Breast epithelium (tissue), 4 donors: ENCODE results near the gene LYPLAL1. TPM values are rescaled to one million over a fixed set of nuclear protein-coding genes. Genes with fewer than 3 reads are reported as not detected.

Experiments
- DNase-seq, 2 donors: peaks; one replicate each; pipeline ENCODE4 v3.0.0-alpha.2; 2019; ENCODE audit warnings: low spot score in 2 of 2
- H3K27ac ChIP-seq, 2 donors: fragments of 200-600 bp; sonication (generic) in 1 of 2; one replicate each; pipeline ENCODE4 v1.5.1; 2016 to 2019; ENCODE audit warnings: mild to moderate bottlenecking in 1 of 2
- H3K27me3 ChIP-seq, 2 donors: fragments of 200-600 bp; sonication (generic) in 1 of 2; one replicate each; pipeline versions ENCODE4 v1.5.1 to v1.6.0; 2017 to 2019; ENCODE audit warnings: control low read depth in 1 of 2, mild to moderate bottlenecking in 1 of 2
- H3K36me3 ChIP-seq: fragments of 200-600 bp; one replicate; pipeline ENCODE4 v1.5.1; 2019
- H3K4me1 ChIP-seq, 2 donors: fragments of 200-600 bp; sonication (generic); one replicate each; pipeline ENCODE4 v1.5.1; 2016 to 2019; ENCODE audit warnings: control low read depth in 1 of 2
- H3K4me3 ChIP-seq, 3 donors: fragments of 200-600 bp; sonication (generic); 1 replicate in 2 of 3; 2 replicates in 1 of 3; pipeline ENCODE4 v1.5.1; 2016 to 2019; ENCODE audit warnings: mild to moderate bottlenecking in 3 of 3, moderate library complexity in 2 of 3
- H3K9me3 ChIP-seq, 2 donors: fragments of 200-600 bp; sonication (generic) in 1 of 2; one replicate each; pipeline ENCODE4 v1.5.1; 2016 to 2019; ENCODE audit warnings: control low read depth in 1 of 2
- CTCF ChIP-seq, 3 donors: fragments of 450-650 bp; IDR thresholded peaks; one replicate each; pipeline ENCODE4 v1.5.1; 2016 to 2017; ENCODE audit warnings: antibody characterized with exemption in 3 of 3, mild to moderate bottlenecking in 3 of 3, moderate library complexity in 3 of 3
- POLR2A ChIP-seq: fragments of 450-650 bp; IDR thresholded peaks from one replicate; pipeline ENCODE4 v1.6.1; 2016; ENCODE audit warnings: antibody characterized with exemption, mild to moderate bottlenecking, moderate library complexity
- POLR2AphosphoS5 ChIP-seq, 3 donors: sonication (generic); formaldehyde crosslinking; IDR thresholded peaks; one replicate each; pipeline ENCODE4 v1.6.1; 2017; ENCODE audit warnings: antibody characterized with exemption in 3 of 3
- intact Hi-C: fragments of 100-400 bp; cut with DNase I; formaldehyde crosslinking; loops from one replicate; pipeline ENCODE4 v1.15.1; 2023; ENCODE audit warnings: low total_unique reads
- total RNA-seq, 3 donors: library from RNA; depleted of rRNA; stranded (reverse); fragments of >200 nt; gene quantifications; one replicate each; pipeline ENCODE4 v1.1.0, GENCODE V29; 2016

Gene LYPLAL1
- total RNA-seq, 3 donors from 2014 or later: 21.0 to 40.0 (median 29.9) TPM

GRCh38 chr1:219173434-219173757, 282 bp upstream of the LYPLAL1 start:
- H3K4me1 ChIP-seq: peaks cover 0 to 9% of the 10 kb centered on the region in 2 donors
- H3K36me3 ChIP-seq: no peaks in the 10 kb centered on the region
- TF ChIP-seq CTCF (IDR thresholded peaks at IDR 0.05) (no peak), POLR2A (no peak), POLR2AphosphoS5 (IDR thresholded peaks at IDR 0.05) (no peak)
- H3K27me3 ChIP-seq: no peaks in the 10 kb centered on the region
- peak overlapping the region; percentile 73 to 87 (median 77) for H3K4me3 ChIP-seq
- H3K27ac ChIP-seq: peak overlapping the region; percentile 92
- intact Hi-C loops: no loop called here
- no peak for DNase-seq
- H3K9me3 ChIP-seq: no peaks in the 10 kb centered on the region

GRCh38 chr1:219174460-219175211, 958 bp downstream of the LYPLAL1 start:
- Histone ChIP-seq H3K27me3 (no peaks in the 10 kb centered on the region), H3K36me3 (no peaks in the 10 kb centered on the region), H3K4me3 (peak overlapping the region; percentile 73 to 87 (median 77)), H3K27ac (peak overlapping the region; percentile 92), H3K4me1 (peaks cover 0 to 9% of the 10 kb centered on the region in 2 donors), H3K9me3 (no peaks in the 10 kb centered on the region)
- intact Hi-C loops: no loop called here
- DNase-seq: peak in 1 of 2 donors; percentile 24
- TF ChIP-seq POLR2AphosphoS5 (IDR thresholded peaks at IDR 0.05) (no peak), CTCF (IDR thresholded peaks at IDR 0.05) (no peak), POLR2A (no peak)

- TF ChIP-seq CTCF (IDR thresholded peaks at IDR 0.05) (no peak), POLR2A (no peak), POLR2AphosphoS5 (IDR thresholded peaks at IDR 0.05) (no peak)
- DNase-seq: no peak
- Histone ChIP-seq H3K36me3 (no peaks in the 10 kb centered on the region), H3K4me3 (peak overlapping the region; percentile 73 to 87 (median 77)), H3K9me3 (no peaks in the 10 kb centered on the region), H3K27ac (peak overlapping the region; percentile 92), H3K27me3 (no peaks in the 10 kb centered on the region), H3K4me1 (peaks cover 0 to 9% of the 10 kb centered on the region in 2 donors)
- intact Hi-C loops: no loop called here
Measured at GRCh38 chr1:219175212-219175564, 1.5 kb downstream of the LYPLAL1 start.

GRCh38 chr1:219176168-219176567, 2.5 kb downstream of the LYPLAL1 start:
- Histone ChIP-seq H3K4me3 (no peak overlapping the region), H3K36me3 (no peaks in the 10 kb centered on the region), H3K27ac (peak overlapping the region in 1 of 2 donors; percentile 92), H3K9me3 (no peaks in the 10 kb centered on the region), H3K27me3 (no peaks in the 10 kb centered on the region), H3K4me1 (peaks cover 0 to 9% of the 10 kb centered on the region in 2 donors)
- no peak for TF ChIP-seq POLR2AphosphoS5 (IDR thresholded peaks at IDR 0.05)
- TF ChIP-seq CTCF (IDR thresholded peaks at IDR 0.05): no peak
- TF ChIP-seq POLR2A: no peak
- no peak for DNase-seq
- intact Hi-C loops: no loop called here

GRCh38 chr1:219177363-219177762, 3.7 kb downstream of the LYPLAL1 start:
- no peaks in the 10 kb centered on the region for H3K36me3 ChIP-seq
- no peaks in the 10 kb centered on the region for H3K27me3 ChIP-seq
- no peak overlapping the region for H3K4me3 ChIP-seq
- TF ChIP-seq CTCF (IDR thresholded peaks at IDR 0.05) (no peak), POLR2AphosphoS5 (IDR thresholded peaks at IDR 0.05) (no peak), POLR2A (no peak)
- peaks cover 0 to 9% of the 10 kb centered on the region in 2 donors for H3K4me1 ChIP-seq
- no peaks in the 10 kb centered on the region for H3K9me3 ChIP-seq
- intact Hi-C loops: no loop called here
- no peak for DNase-seq
- H3K27ac ChIP-seq: peak overlapping the region; percentile 34 to 92
